NT2/D1 (cell line): ENCODE data around the gene CD302.

ENCODE experiments used
- SUZ12 ChIP-seq: IDR thresholded peaks from 2 replicates; pipeline ENCODE4 v1.6.1; 2011; ENCODE audit not compliant: insufficient read length, insufficient read depth; ENCODE audit errors: extremely low read depth
- YY1 ChIP-seq: IDR thresholded peaks from 2 replicates; pipeline ENCODE4 v1.6.1; 2011; ENCODE audit not compliant: insufficient read length, insufficient read depth
- ZNF274 ChIP-seq: IDR thresholded peaks from 2 replicates; pipeline ENCODE4 v1.6.1; 2011; ENCODE audit warnings: mild to moderate bottlenecking, low read depth, low read length

GRCh38 chr2:159760326-159760725, 37.7 kb downstream of the CD302 start:
- TF ChIP-seq YY1 (no peak), ZNF274 (no peak), SUZ12 (no peak)
